Neural cell (in vitro differentiated cells): Measurements from ENCODE around the gene FANCI.

Experiments used
- CTCF ChIP-seq: fragments of 450-650 bp; IDR thresholded peaks from 2 replicates; pipeline ENCODE4 v1.5.1; 2014; ENCODE audit warnings: antibody characterized with exemption, mild to moderate bottlenecking, moderate library complexity; ENCODE audit not compliant: poor library complexity, severe bottlenecking
- EP300 ChIP-seq: fragments of 450-650 bp; conservative IDR thresholded peaks from 2 replicates; pipeline ENCODE4 v1.6.1; 2014; ENCODE audit warnings: antibody characterized with exemption, mild to moderate bottlenecking, moderate library complexity; ENCODE audit not compliant: poor library complexity, severe bottlenecking
- EZH2 ChIP-seq: fragments of 200-600, 300-800 bp; shearing (Covaris generic), sonication (generic); IDR thresholded peaks from 2 replicates; pipeline ENCODE4 v1.6.1; 2014; ENCODE audit warnings: antibody characterized with exemption, low read length, borderline replicate concordance, mild to moderate bottlenecking; ENCODE audit not compliant: insufficient read depth, poor library complexity, severe bottlenecking
- MXI1 ChIP-seq: fragments of 450-650 bp; conservative IDR thresholded peaks from 2 replicates; pipeline ENCODE4 v1.6.1; 2014; ENCODE audit warnings: antibody characterized with exemption, mild to moderate bottlenecking; ENCODE audit not compliant: poor library complexity, severe bottlenecking
- POLR2AphosphoS5 ChIP-seq: IDR thresholded peaks from 2 replicates; pipeline ENCODE4 v1.6.1; 2012
- RAD21 ChIP-seq: fragments of 450-650 bp; conservative IDR thresholded peaks from 2 replicates; pipeline ENCODE4 v1.6.1; 2014; ENCODE audit warnings: antibody characterized with exemption, mild to moderate bottlenecking, moderate library complexity
- TAF1 ChIP-seq: IDR thresholded peaks from 2 replicates; pipeline ENCODE4 v1.6.1; 2012; ENCODE audit warnings: low read depth

GRCh38 chr15:89243691-89244573 is at the start of gene FANCI:
- TF ChIP-seq CTCF = peak; percentile 90
- TF ChIP-seq EZH2 = no peak
- TF ChIP-seq MXI1 = peak; percentile 99
- peak; percentile 79 for TF ChIP-seq POLR2AphosphoS5
- no peak for TF ChIP-seq TAF1
- TF ChIP-seq EP300 = peak; percentile 47
- peak; percentile 74 for TF ChIP-seq RAD21
